Bronchial epithelial cell (primary cell): Measurements from ENCODE around the gene ETFDH. TPM values are rescaled to one million over a fixed set of nuclear protein-coding genes. Genes with fewer than 3 reads are reported as not detected.

ENCODE experiments used
- DNase-seq: peaks from one replicate; pipeline ENCODE4 v3.0.0-alpha.2; 2010; ENCODE audit warnings: low read depth
- FAIRE-seq: peaks from 2 replicates; lab custom pipeline; 2011; peaks lifted over from hg19 to GRCh38; lab: Jason Lieb, UNC
- H3K27me3 ChIP-seq: 2 replicates; pipeline ENCODE4 v1.5.1; 2011; ENCODE audit warnings: low read length; ENCODE audit not compliant: control insufficient read depth, insufficient read depth
- H3K36me3 ChIP-seq: 2 replicates; pipeline ENCODE4 v1.5.1; 2011; ENCODE audit warnings: low read length; ENCODE audit not compliant: control insufficient read depth, insufficient read depth
- H3K4me3 ChIP-seq: 2 replicates; pipeline ENCODE4 v1.5.1; 2011; ENCODE audit warnings: mild to moderate bottlenecking, low read depth, low read length, control low read depth
- total RNA-seq: library from RNA; depleted of rRNA; stranded (reverse); fragments of >200 nt; gene quantifications from 2 replicates; pipeline ENCODE4 v1.2.1, GENCODE V29; 2014
- TF ChIP-seq, protein P1 (sequence below): IDR thresholded peaks from 2 replicates; pipeline ENCODE4 v1.5.1; 2011; ENCODE audit warnings: mild to moderate bottlenecking, moderate library complexity, low read length, control low read depth, inconsistent platforms; ENCODE audit not compliant: insufficient read depth, severe bottlenecking

ETFDH gene
- total RNA-seq, 1 donor from 2014 or later, result 21.9 TPM

DNA sequence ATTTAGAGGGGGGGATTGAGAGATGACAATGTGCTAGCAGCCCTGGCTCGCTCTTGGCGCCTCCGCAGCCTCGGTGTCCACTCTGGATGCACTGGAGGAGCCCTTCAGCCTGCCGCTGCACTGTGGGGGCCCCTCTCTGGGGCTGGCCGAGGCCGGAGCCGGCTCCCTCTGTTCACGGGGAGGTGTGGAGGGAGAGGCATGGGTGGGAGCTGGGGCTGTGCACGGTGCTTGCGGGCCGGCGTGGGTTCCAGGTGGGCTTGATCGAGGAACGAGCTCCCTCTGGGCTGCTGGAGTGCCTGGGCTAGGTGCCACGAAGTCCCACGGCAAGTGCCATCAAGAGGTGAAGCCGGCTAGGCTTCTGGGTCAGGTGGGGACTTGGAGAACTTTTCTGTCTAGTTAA, 7.3 kb upstream of the ETFDH start:
- no peak for DNase-seq
- Histone ChIP-seq H3K36me3 (no peaks in the 10 kb centered on the region), H3K4me3 (no peak overlapping the region), H3K27me3 (no peaks in the 10 kb centered on the region)
- TF ChIP-seq, protein P1, sequence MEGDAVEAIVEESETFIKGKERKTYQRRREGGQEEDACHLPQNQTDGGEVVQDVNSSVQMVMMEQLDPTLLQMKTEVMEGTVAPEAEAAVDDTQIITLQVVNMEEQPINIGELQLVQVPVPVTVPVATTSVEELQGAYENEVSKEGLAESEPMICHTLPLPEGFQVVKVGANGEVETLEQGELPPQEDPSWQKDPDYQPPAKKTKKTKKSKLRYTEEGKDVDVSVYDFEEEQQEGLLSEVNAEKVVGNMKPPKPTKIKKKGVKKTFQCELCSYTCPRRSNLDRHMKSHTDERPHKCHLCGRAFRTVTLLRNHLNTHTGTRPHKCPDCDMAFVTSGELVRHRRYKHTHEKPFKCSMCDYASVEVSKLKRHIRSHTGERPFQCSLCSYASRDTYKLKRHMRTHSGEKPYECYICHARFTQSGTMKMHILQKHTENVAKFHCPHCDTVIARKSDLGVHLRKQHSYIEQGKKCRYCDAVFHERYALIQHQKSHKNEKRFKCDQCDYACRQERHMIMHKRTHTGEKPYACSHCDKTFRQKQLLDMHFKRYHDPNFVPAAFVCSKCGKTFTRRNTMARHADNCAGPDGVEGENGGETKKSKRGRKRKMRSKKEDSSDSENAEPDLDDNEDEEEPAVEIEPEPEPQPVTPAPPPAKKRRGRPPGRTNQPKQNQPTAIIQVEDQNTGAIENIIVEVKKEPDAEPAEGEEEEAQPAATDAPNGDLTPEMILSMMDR, result no peak
- FAIRE-seq, result no peak

GRCh38 chr4:158666892-158667291, 5.2 kb upstream of the ETFDH start:
- H3K27me3 ChIP-seq, result no peaks in the 10 kb centered on the region
- FAIRE-seq, result no peak

GRCh38 chr4:158667651-158668198, 4.4 kb upstream of the ETFDH start:
- DNase-seq, result peak; percentile 37
- no peak for FAIRE-seq
- H3K36me3 ChIP-seq, result no peaks in the 10 kb centered on the region
- no peaks in the 10 kb centered on the region for H3K27me3 ChIP-seq
- TF ChIP-seq, protein P1, result peak; percentile 51
- H3K4me3 ChIP-seq, result no peak overlapping the region

More at GRCh38 chr4:158666892-158667291, 5.2 kb upstream of the ETFDH start:
- TF ChIP-seq, protein P1, result no peak
- no peak for DNase-seq
- Histone ChIP-seq H3K4me3 (no peak overlapping the region), H3K36me3 (no peaks in the 10 kb centered on the region)

DNA sequence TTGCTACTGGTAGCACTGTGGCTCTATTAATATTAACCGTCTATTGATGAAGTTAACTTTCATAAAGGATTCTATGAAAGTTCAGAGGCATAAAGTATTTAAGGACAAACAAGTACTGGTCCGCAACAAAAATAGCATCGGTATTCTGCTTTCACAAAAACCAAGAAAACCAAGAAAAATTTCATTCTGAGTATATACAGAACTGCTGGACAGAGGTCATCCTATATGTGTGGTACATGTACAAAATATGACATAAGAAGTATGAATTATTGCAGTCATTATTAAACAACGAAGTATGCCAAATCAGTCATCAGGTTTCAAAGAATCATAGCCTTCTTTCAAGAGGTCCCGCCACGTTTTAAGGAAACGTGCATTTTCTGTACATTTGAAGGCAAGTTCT, 2.8 kb upstream of the ETFDH start:
- TF ChIP-seq, protein P1, result no peak
- no peaks in the 10 kb centered on the region for H3K27me3 ChIP-seq

DNA sequence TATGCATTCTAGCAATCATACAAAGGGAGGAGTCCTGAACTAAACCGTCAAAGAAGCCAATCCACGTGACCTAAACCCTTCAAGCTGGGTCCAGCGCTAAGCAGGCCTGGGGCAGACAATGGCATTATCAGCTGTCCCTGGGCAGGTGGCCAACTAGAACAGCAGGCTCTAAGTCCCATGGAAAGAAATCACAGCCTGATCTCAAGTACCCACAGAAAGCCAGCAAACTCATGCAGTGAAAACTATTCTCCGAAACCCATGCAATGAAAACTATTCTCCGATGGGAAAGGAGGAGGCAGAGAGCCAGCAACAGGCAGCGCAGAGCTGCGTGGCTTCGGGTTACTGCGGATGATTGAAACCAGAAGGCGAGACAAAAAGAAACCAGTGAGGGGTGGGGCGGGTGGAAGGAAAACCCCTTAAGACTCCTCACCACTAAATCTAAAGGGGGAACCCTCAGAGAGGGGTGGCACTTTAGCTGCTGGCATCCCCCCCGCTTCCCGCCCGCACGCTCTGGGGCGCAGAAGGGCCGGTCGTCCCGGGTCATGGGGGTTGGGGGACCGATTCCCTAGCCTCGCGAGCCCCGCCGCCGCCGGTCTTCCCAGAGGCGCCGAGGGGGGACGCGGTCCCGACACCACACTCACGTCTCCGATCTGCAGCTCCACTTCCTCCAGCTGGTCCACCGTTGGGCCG, 976 bp upstream of the ETFDH start:
- TF ChIP-seq, protein P1, result no peak

More for the DNA sequence above, 2.8 kb upstream of the ETFDH start:
- FAIRE-seq (no peak), DNase-seq (no peak)
- H3K4me3 ChIP-seq, result no peak overlapping the region
- H3K36me3 ChIP-seq, result no peaks in the 10 kb centered on the region

GRCh38 chr4:158671665-158671914, 506 bp upstream of the ETFDH start, which contains the start of gene C4orf46:
Gene C4orf46 (minus strand): TSS chr4:158671887. CDS start chr4:158671801, 86 bp downstream.
- H3K4me3 ChIP-seq, result peak within 1 kb of the TSS; percentile 80
- no peaks in the 10 kb centered on the region for H3K36me3 ChIP-seq
- H3K27me3 ChIP-seq, result no peaks in the 10 kb centered on the region
- no peak for FAIRE-seq
- DNase-seq, result no peak
- TF ChIP-seq, protein P1, result no peak

More for the DNA sequence above, 976 bp upstream of the ETFDH start:
- FAIRE-seq (no peak), DNase-seq (peak; percentile 54)
- Histone ChIP-seq H3K4me3 (peak overlapping the region; percentile 80), H3K36me3 (no peaks in the 10 kb centered on the region), H3K27me3 (no peaks in the 10 kb centered on the region)
